DOHH2 (cell line): ENCODE data around the gene DENND1A.

Source experiments
- H3F3A ChIP-seq: fragments of 200-600 bp; sonication (generic), shearing (Covaris generic); 2 replicates; pipeline ENCODE4 v1.6.0; 2016; ENCODE audit warnings: antibody characterized with exemption, mild to moderate bottlenecking; ENCODE audit not compliant: control insufficient read depth, insufficient read depth
- H3K27ac ChIP-seq: fragments of 200-600 bp; sonication (generic); 2 replicates; pipeline ENCODE4 v1.5.1; 2014; ENCODE audit warnings: low read depth, mild to moderate bottlenecking, low read length, moderate library complexity
- H3K27me3 ChIP-seq: fragments of 200-600 bp; sonication (generic); 2 replicates; pipeline ENCODE4 v1.6.1; 2014; ENCODE audit warnings: mild to moderate bottlenecking, low read length, mixed read lengths; ENCODE audit not compliant: control insufficient read depth
- H3K36me3 ChIP-seq: fragments of 200-600 bp; sonication (generic); 2 replicates; pipeline ENCODE4 v1.6.1; 2014; ENCODE audit warnings: mild to moderate bottlenecking, low read length, moderate library complexity, mixed read lengths; ENCODE audit not compliant: control insufficient read depth
- H3K4me1 ChIP-seq: fragments of 200-600 bp; sonication (generic); 2 replicates; pipeline ENCODE4 v1.6.1; 2014; ENCODE audit warnings: mild to moderate bottlenecking, low read length, mixed read lengths; ENCODE audit not compliant: control insufficient read depth
- H3K4me2 ChIP-seq: fragments of 200-600 bp; sonication (generic); 2 replicates; pipeline ENCODE4 v1.6.0; 2014; ENCODE audit warnings: mild to moderate bottlenecking, low read length, moderate library complexity
- H3K4me3 ChIP-seq: fragments of 200-600 bp; sonication (generic); 2 replicates; pipeline ENCODE4 v1.5.1; 2014; ENCODE audit warnings: mild to moderate bottlenecking, low read length, mixed read lengths
- H3K79me2 ChIP-seq: fragments of 200-600 bp; sonication (generic); 2 replicates; pipeline ENCODE4 v1.6.1; 2014; ENCODE audit warnings: mild to moderate bottlenecking, low read length, mixed read lengths; ENCODE audit not compliant: control insufficient read depth
- H3K9me2 ChIP-seq: fragments of 200-600 bp; sonication (generic); replicated peaks from 2 replicates; pipeline ENCODE4 v1.6.1; 2014; ENCODE audit warnings: mild to moderate bottlenecking, low read length, mixed read lengths; ENCODE audit not compliant: control insufficient read depth
- H3K9me3 ChIP-seq: fragments of 200-600 bp; sonication (generic); 2 replicates; pipeline ENCODE4 v1.6.1; 2014; ENCODE audit warnings: antibody characterized with exemption, low read length, mixed read lengths; ENCODE audit not compliant: control insufficient read depth, insufficient read depth
- H4K20me1 ChIP-seq: fragments of 200-600 bp; sonication (generic); 2 replicates; pipeline ENCODE4 v1.6.0; 2014; ENCODE audit warnings: low read depth, mild to moderate bottlenecking, antibody characterized with exemption, low read length, moderate library complexity; ENCODE audit not compliant: control insufficient read depth, insufficient read depth
- CTCF ChIP-seq: fragments of 200-600 bp; sonication (generic); IDR thresholded peaks from one replicate; pipeline ENCODE4 v1.5.1; 2014; ENCODE audit warnings: antibody characterized with exemption, mild to moderate bottlenecking, low read depth, low read length; ENCODE audit not compliant: poor library complexity, severe bottlenecking
- EZH2phosphoT487 ChIP-seq: fragments of 200-600 bp; sonication (generic); IDR thresholded peaks from 2 replicates; pipeline ENCODE4 v1.6.1; 2017; ENCODE audit warnings: borderline replicate concordance, mild to moderate bottlenecking, antibody characterized with exemption, low read length, moderate library complexity, mixed read lengths

Gene DENND1A

GRCh38 chr9:123423311-123423640 lies 506.6 kb downstream of the DENND1A start:
- H4K20me1 ChIP-seq, result no peaks in the 10 kb centered on the region
- no peak for TF ChIP-seq EZH2phosphoT487
- no peak for TF ChIP-seq CTCF
- no peaks in the 10 kb centered on the region for H3K27me3 ChIP-seq
- H3K4me2 ChIP-seq, result no peak overlapping the region
- no peaks in the 10 kb centered on the region for H3F3A ChIP-seq
- no peaks in the 10 kb centered on the region for H3K9me2 ChIP-seq
- no peaks in the 10 kb centered on the region for H3K79me2 ChIP-seq
- H3K36me3 ChIP-seq, result no peaks in the 10 kb centered on the region
- no peaks in the 10 kb centered on the region for H3K9me3 ChIP-seq
- no peak overlapping the region for H3K4me3 ChIP-seq
- peaks cover 19% of the 10 kb centered on the region for H3K4me1 ChIP-seq
- no peak overlapping the region for H3K27ac ChIP-seq

GRCh38 chr9:123422635-123423310 lies 507.2 kb downstream of the DENND1A start:
- Histone ChIP-seq H3K4me2 (no peak overlapping the region), H3F3A (no peaks in the 10 kb centered on the region), H3K4me3 (no peak overlapping the region), H4K20me1 (no peaks in the 10 kb centered on the region), H3K9me3 (no peaks in the 10 kb centered on the region), H3K79me2 (no peaks in the 10 kb centered on the region), H3K36me3 (no peaks in the 10 kb centered on the region), H3K27me3 (no peaks in the 10 kb centered on the region), H3K27ac (no peak overlapping the region), H3K4me1 (peaks cover 18% of the 10 kb centered on the region), H3K9me2 (no peaks in the 10 kb centered on the region)
- no peak for TF ChIP-seq EZH2phosphoT487
- TF ChIP-seq CTCF, result no peak

DNA sequence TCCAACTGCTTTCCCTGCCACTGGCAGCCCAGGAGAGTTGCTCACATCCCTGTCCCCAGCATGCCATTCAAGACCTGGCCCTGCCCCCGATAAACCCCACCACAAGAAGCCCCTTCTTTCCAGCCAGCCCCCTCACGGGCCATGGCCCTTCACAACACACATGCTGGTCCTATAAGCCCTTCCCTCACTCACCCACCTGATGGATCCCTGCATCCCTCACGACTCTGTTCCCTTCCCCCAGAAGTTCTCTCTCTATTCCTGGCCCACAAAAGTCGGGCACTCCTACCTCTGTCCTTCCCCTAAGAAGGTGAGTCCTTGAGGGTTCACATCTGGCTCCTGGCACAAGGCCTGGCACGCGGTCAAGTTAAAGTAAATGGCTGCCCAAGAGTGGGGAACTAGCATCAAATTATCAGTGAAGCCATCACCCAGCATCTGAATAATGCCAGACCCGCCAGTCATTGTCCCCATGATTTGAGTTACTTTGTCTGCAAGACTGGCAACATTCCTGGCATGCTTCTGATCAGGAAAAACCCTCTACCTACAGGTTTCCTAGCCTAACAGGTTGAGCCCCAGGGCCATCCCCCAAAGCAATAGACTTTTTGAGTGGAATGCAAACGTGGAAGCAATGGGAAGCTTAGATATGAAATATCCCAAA lies 508.0 kb downstream of the DENND1A start:
- Histone ChIP-seq H3K79me2 (no peaks in the 10 kb centered on the region), H3K4me1 (peaks cover 11% of the 10 kb centered on the region), H3K4me2 (no peak overlapping the region), H3K27me3 (no peaks in the 10 kb centered on the region), H4K20me1 (no peaks in the 10 kb centered on the region), H3K36me3 (no peaks in the 10 kb centered on the region), H3F3A (no peaks in the 10 kb centered on the region), H3K4me3 (no peak overlapping the region), H3K9me2 (no peaks in the 10 kb centered on the region), H3K9me3 (no peaks in the 10 kb centered on the region), H3K27ac (no peak overlapping the region)
- TF ChIP-seq CTCF (no peak), EZH2phosphoT487 (no peak)
